ENCODE measurements around the gene IGSF9. TPM values are rescaled to one million over a fixed set of nuclear protein-coding genes. Genes with fewer than 3 reads are reported as not detected.

Gene IGSF9
- total and polyA plus RNA-seq, 2 donors = 1.6 to 1.7 TPM

Small RNAs within 50 kb of the gene (small RNA-seq; reads per million reads assigned to genes)
- gene MIR4259 = not detected

Other genes starting within 250 kb of the IGSF9 start
- gene CRP, start 231.0 kb downstream of the IGSF9 start, total RNA-seq = not detected
- 7.2 TPM for gene CRP, start 231.0 kb downstream of the IGSF9 start, polyA plus RNA-seq
- gene DUSP23, start 164.7 kb downstream of the IGSF9 start, total RNA-seq = 9.6 TPM
- 93.6 TPM for gene DUSP23, start 164.7 kb downstream of the IGSF9 start, polyA plus RNA-seq
- not detected for gene FCRL6, start 143.3 kb downstream of the IGSF9 start, total RNA-seq
- gene FCRL6, start 143.3 kb downstream of the IGSF9 start, polyA plus RNA-seq = 0.20 TPM
- gene SLAMF8, start 118.7 kb downstream of the IGSF9 start, total RNA-seq = 0.69 TPM
- gene SLAMF8, start 118.7 kb downstream of the IGSF9 start, polyA plus RNA-seq = 6.1 TPM
- not detected for gene VSIG8, start 83.0 kb downstream of the IGSF9 start, total RNA-seq
- gene VSIG8, start 83.0 kb downstream of the IGSF9 start, polyA plus RNA-seq = 0.05 TPM
- 0.48 TPM for gene CFAP45, start 45.4 kb downstream of the IGSF9 start, total RNA-seq
- gene CFAP45, start 45.4 kb downstream of the IGSF9 start, polyA plus RNA-seq = 1.0 TPM
- gene TAGLN2, start 20.1 kb downstream of the IGSF9 start, total RNA-seq = 106 TPM
- gene TAGLN2, start 20.1 kb downstream of the IGSF9 start, polyA plus RNA-seq = 318 TPM
- gene SLAMF9, start 8.6 kb upstream of the IGSF9 start, total RNA-seq = not detected
- gene SLAMF9, start 8.6 kb upstream of the IGSF9 start, polyA plus RNA-seq = not detected
- gene PIGM, start 86.4 kb upstream of the IGSF9 start, total RNA-seq = 6.2 TPM
- gene PIGM, start 86.4 kb upstream of the IGSF9 start, polyA plus RNA-seq = 4.6 TPM
- 0.26 TPM for gene KCNJ10, start 124.5 kb upstream of the IGSF9 start, total RNA-seq
- 0.06 TPM for gene KCNJ10, start 124.5 kb upstream of the IGSF9 start, polyA plus RNA-seq
- 0.26 TPM for gene KCNJ9, start 135.9 kb upstream of the IGSF9 start, total RNA-seq
- gene KCNJ9, start 135.9 kb upstream of the IGSF9 start, polyA plus RNA-seq = 0.04 TPM
- gene IGSF8, start 153.0 kb upstream of the IGSF9 start, total RNA-seq = 12.5 TPM
- gene IGSF8, start 153.0 kb upstream of the IGSF9 start, polyA plus RNA-seq = 28.1 TPM
- 13.2 TPM for gene ATP1A2, start 170.1 kb upstream of the IGSF9 start, total RNA-seq
- gene ATP1A2, start 170.1 kb upstream of the IGSF9 start, polyA plus RNA-seq = 41.5 TPM
- gene ATP1A4, start 206.0 kb upstream of the IGSF9 start, total RNA-seq = 8.3 TPM
- 6.2 TPM for gene ATP1A4, start 206.0 kb upstream of the IGSF9 start, polyA plus RNA-seq
- gene CASQ1, start 245.0 kb upstream of the IGSF9 start, total RNA-seq = 10.5 TPM
- 4.5 TPM for gene CASQ1, start 245.0 kb upstream of the IGSF9 start, polyA plus RNA-seq

Measured in urinary bladder (tissue), 2 donors.